WTC11 (cell line): Measurements from ENCODE around the gene ARSJ. TPM values are rescaled to one million over a fixed set of nuclear protein-coding genes. Genes with fewer than 3 reads are reported as not detected.

Experiments
- ATAC-seq: fragments of 200-7000 bp; cut with Tn5 transposase; 2 replicates; pipeline ENCODE4 v1.10.0; 2021; ENCODE audit warnings: mild to moderate bottlenecking, moderate library complexity
- CTCF ChIA-PET: fragments of 300-600 bp; sonication (Branson Sonifier 250); formaldehyde crosslinking; loops from one replicate; lab custom pipeline; 2021; ENCODE audit warnings: antibody characterized with exemption; lab: Charles Lee
- POLR2A ChIA-PET: fragments of 350-600 bp; sonication (Branson Sonifier 250); formaldehyde crosslinking; loops from one replicate; lab custom pipeline; 2021; ENCODE audit warnings: antibody characterized with exemption; lab: Charles Lee
- DNase-seq: peaks from one replicate; pipeline ENCODE4 v3.0.0; 2021; ENCODE audit warnings: low spot score
- H3K27ac Mint-ChIP-seq: 2 replicates; pipeline ENCODE4 v1.8.0; 2021; ENCODE audit warnings: mixed read lengths
- H3K27me3 Mint-ChIP-seq: 2 replicates; pipeline ENCODE4 v1.8.0; 2021; ENCODE audit warnings: low read depth, mild to moderate bottlenecking, moderate library complexity, mixed read lengths
- H3K36me3 Mint-ChIP-seq: 2 replicates; pipeline ENCODE4 v1.8.0; 2021; ENCODE audit warnings: mixed read lengths
- H3K4me1 Mint-ChIP-seq: 2 replicates; pipeline ENCODE4 v1.8.0; 2022; ENCODE audit warnings: mixed read lengths
- H3K4me3 Mint-ChIP-seq: 2 replicates; pipeline ENCODE4 v1.8.0; 2021; ENCODE audit warnings: mild to moderate bottlenecking, moderate library complexity, mixed read lengths
- H3K9me3 Mint-ChIP-seq: 2 replicates; pipeline ENCODE4 v1.8.0; 2021; ENCODE audit warnings: mixed read lengths
- ATF1 ChIP-seq: sonication (generic); formaldehyde crosslinking; IDR thresholded peaks from 2 replicates; pipeline ENCODE4 v1.8.1; 2023; ENCODE audit warnings: mild to moderate bottlenecking, moderate library complexity, missing genetic modification reagents
- ATF3 ChIP-seq: sonication (generic); formaldehyde crosslinking; conservative IDR thresholded peaks from 2 replicates; pipeline ENCODE4 v1.8.1; 2022; ENCODE audit warnings: mild to moderate bottlenecking, missing genetic modification reagents
- CDX4 ChIP-seq: fragments of 250-450 bp; sonication (Bioruptor Pico); IDR thresholded peaks from 2 replicates; pipeline ENCODE4 v1.9.0; 2021; ENCODE audit warnings: moderate library complexity, mild to moderate bottlenecking, inconsistent platforms, borderline replicate concordance
- CREB1 ChIP-seq: sonication (generic); formaldehyde crosslinking; IDR thresholded peaks from 2 replicates; pipeline ENCODE4 v1.8.0; 2023; ENCODE audit warnings: mild to moderate bottlenecking, missing genetic modification reagents
- ELF4 ChIP-seq: sonication (generic); formaldehyde crosslinking; IDR thresholded peaks from 2 replicates; pipeline ENCODE4 v1.8.1; 2022; ENCODE audit warnings: low read depth, mild to moderate bottlenecking, moderate library complexity, missing genetic modification reagents
- ESRRA ChIP-seq: sonication (generic); formaldehyde crosslinking; IDR thresholded peaks from 2 replicates; pipeline ENCODE4 v1.8.1; 2022; ENCODE audit warnings: mild to moderate bottlenecking, missing genetic modification reagents, borderline replicate concordance
- ETV6 ChIP-seq: sonication (generic); formaldehyde crosslinking; IDR thresholded peaks from 2 replicates; pipeline ENCODE4 v1.8.1; 2022; ENCODE audit warnings: mild to moderate bottlenecking, missing genetic modification reagents
- FOXJ3 ChIP-seq: sonication (generic); formaldehyde crosslinking; IDR thresholded peaks from 2 replicates; pipeline ENCODE4 v1.9.0; 2021; ENCODE audit warnings: missing genetic modification reagents, mild to moderate bottlenecking, borderline replicate concordance
- JUN ChIP-seq: sonication (generic); formaldehyde crosslinking; IDR thresholded peaks from 2 replicates; pipeline ENCODE4 v1.8.0; 2023; ENCODE audit warnings: mild to moderate bottlenecking, missing genetic modification reagents
- KAT7 ChIP-seq: sonication (generic); formaldehyde crosslinking; IDR thresholded peaks from 2 replicates; pipeline ENCODE4 v1.8.1; 2023; ENCODE audit warnings: missing genetic modification reagents, mild to moderate bottlenecking, borderline replicate concordance
- NFATC4 ChIP-seq: fragments of 250-450 bp; sonication (Bioruptor Pico); IDR thresholded peaks from 2 replicates; pipeline ENCODE4 v1.9.0; 2021; ENCODE audit warnings: mild to moderate bottlenecking
- PRRX2 ChIP-seq: fragments of 250-450 bp; sonication (Bioruptor Pico); IDR thresholded peaks from 2 replicates; pipeline ENCODE4 v1.8.0; 2021; ENCODE audit warnings: mild to moderate bottlenecking
- SMAD3 ChIP-seq: sonication (generic); formaldehyde crosslinking; IDR thresholded peaks from 2 replicates; pipeline ENCODE4 v1.8.0; 2022; ENCODE audit warnings: missing genetic modification reagents, mild to moderate bottlenecking, borderline replicate concordance
- SOX15 ChIP-seq: fragments of 250-450 bp; sonication (Bioruptor Pico); IDR thresholded peaks from 2 replicates; pipeline ENCODE4 v1.9.0; 2021; ENCODE audit warnings: mild to moderate bottlenecking
- TCF7 ChIP-seq: sonication (generic); formaldehyde crosslinking; IDR thresholded peaks from 2 replicates; pipeline ENCODE4 v1.8.0; 2022; ENCODE audit warnings: mild to moderate bottlenecking, low read depth, missing genetic modification reagents, moderate library complexity
- TEAD4 ChIP-seq: sonication (generic); formaldehyde crosslinking; IDR thresholded peaks from 2 replicates; pipeline ENCODE4 v1.8.0; 2022; ENCODE audit warnings: mild to moderate bottlenecking, missing genetic modification reagents
- ZMAT4 ChIP-seq: fragments of 250-450 bp; sonication (Bioruptor Pico); IDR thresholded peaks from 2 replicates; pipeline ENCODE4 v1.9.0; 2021; ENCODE audit warnings: mild to moderate bottlenecking
- ZNF138 ChIP-seq: sonication (generic); formaldehyde crosslinking; conservative IDR thresholded peaks from 2 replicates; pipeline ENCODE4 v1.8.1; 2022; ENCODE audit warnings: mild to moderate bottlenecking, moderate library complexity, missing genetic modification reagents
- ZNF219 ChIP-seq: sonication (generic); formaldehyde crosslinking; IDR thresholded peaks from 2 replicates; pipeline ENCODE4 v1.8.0; 2023; ENCODE audit warnings: missing genetic modification reagents, mild to moderate bottlenecking, borderline replicate concordance
- ZNF532 ChIP-seq: fragments of 250-450 bp; sonication (Bioruptor Pico); IDR thresholded peaks from 2 replicates; pipeline ENCODE4 v1.9.0; 2021; ENCODE audit warnings: mild to moderate bottlenecking, borderline replicate concordance
- total RNA-seq: library from RNA; stranded (reverse); gene quantifications from 3 replicates; pipeline ENCODE4 v1.2.3, GENCODE V29; 2021
- TF ChIP-seq, protein P1 (sequence below): sonication (generic); formaldehyde crosslinking; IDR thresholded peaks from 2 replicates; pipeline ENCODE4 v1.8.0; 2023; ENCODE audit warnings: missing genetic modification reagents
- TF ChIP-seq, protein P2 (sequence below): sonication (generic); formaldehyde crosslinking; IDR thresholded peaks from 2 replicates; pipeline ENCODE4 v1.8.0; 2022; ENCODE audit warnings: mild to moderate bottlenecking, missing genetic modification reagents

The ARSJ gene
- total RNA-seq, 1 experiment from 2014 or later = 6.6 TPM

DNA sequence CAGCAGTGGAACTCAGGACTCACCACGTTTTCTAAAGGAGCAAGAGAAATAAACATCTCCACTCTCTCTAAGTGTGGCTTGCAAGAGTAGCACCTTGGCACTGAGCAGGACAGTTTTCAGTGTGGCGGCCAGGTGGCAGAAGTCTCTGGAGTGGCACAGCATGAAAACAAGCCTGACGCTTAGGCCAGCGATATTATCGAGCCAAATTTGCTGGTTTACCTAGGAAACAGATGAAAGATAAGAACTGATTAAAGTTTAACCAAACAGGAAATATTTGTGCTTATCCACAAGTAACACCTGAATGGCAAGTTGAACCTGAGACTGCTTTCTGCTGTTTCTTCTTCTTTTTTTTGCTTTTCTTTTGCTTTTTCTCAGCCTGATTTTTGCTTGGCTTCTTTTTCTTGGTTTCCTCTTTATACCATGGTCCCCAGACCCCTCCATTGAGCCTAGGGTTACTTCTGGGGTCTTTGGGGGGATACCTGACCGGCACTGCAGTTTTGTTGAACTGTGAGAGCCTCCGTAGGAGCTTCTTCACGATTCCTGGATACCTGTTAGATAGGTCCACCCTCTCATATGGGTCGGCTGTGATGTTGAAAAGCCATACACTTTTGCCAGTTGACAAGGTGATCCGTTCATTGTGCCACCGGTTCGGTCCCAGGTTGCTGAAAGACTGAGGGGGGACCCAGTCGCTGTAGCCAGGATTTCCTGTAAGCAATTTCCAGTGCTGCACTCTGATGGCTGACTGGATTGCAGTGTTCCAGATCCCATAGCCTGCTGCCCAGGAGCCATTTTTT lies 77.3 kb downstream of the ARSJ start:
- CTCF ChIA-PET = no interaction called here
- DNase-seq = no peak
- TF ChIP-seq ATF3 (CRISPR knock-in tag) (no peak), ESRRA (no peak), PRRX2 (CRISPR knock-in tag) (no peak), ELF4 (CRISPR knock-in tag) (no peak), CREB1 (CRISPR knock-in tag) (no peak)

GRCh38 chr4:113899271-113900070 lies 80.0 kb downstream of the ARSJ start:
- Mint-ChIP-seq H3K27me3 (no peaks in the 10 kb centered on the region), H3K27ac (no peak overlapping the region), H3K4me3 (no peak overlapping the region), H3K4me1 (no peaks in the 10 kb centered on the region), H3K36me3 (no peaks in the 10 kb centered on the region), H3K9me3 (no peaks in the 10 kb centered on the region)
- ATAC-seq (no peak), DNase-seq (no peak)
- ChIA-PET POLR2A (no interaction called here), CTCF (no interaction called here)
- TF ChIP-seq ETV6 (CRISPR knock-in tag) (no peak), ZNF219 (CRISPR knock-in tag) (no peak), FOXJ3 (CRISPR knock-in tag) (no peak), SOX15 (CRISPR knock-in tag) (no peak), ZMAT4 (no peak), ZNF138 (CRISPR knock-in tag) (no peak), ELF4 (CRISPR knock-in tag) (no peak), PRRX2 (CRISPR knock-in tag) (no peak), KAT7 (CRISPR knock-in tag) (no peak), NFATC4 (CRISPR knock-in tag) (no peak), JUN (no peak), TEAD4 (CRISPR knock-in tag) (no peak), SMAD3 (CRISPR knock-in tag) (no peak), ATF1 (CRISPR knock-in tag) (no peak), ZNF532 (CRISPR knock-in tag) (no peak), CDX4 (CRISPR knock-in tag) (no peak), TCF7 (CRISPR knock-in tag) (no peak)
- TF ChIP-seq, protein P1, sequence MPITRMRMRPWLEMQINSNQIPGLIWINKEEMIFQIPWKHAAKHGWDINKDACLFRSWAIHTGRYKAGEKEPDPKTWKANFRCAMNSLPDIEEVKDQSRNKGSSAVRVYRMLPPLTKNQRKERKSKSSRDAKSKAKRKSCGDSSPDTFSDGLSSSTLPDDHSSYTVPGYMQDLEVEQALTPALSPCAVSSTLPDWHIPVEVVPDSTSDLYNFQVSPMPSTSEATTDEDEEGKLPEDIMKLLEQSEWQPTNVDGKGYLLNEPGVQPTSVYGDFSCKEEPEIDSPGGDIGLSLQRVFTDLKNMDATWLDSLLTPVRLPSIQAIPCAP (CRISPR knock-in tag) = no peak
- TF ChIP-seq, protein P2, sequence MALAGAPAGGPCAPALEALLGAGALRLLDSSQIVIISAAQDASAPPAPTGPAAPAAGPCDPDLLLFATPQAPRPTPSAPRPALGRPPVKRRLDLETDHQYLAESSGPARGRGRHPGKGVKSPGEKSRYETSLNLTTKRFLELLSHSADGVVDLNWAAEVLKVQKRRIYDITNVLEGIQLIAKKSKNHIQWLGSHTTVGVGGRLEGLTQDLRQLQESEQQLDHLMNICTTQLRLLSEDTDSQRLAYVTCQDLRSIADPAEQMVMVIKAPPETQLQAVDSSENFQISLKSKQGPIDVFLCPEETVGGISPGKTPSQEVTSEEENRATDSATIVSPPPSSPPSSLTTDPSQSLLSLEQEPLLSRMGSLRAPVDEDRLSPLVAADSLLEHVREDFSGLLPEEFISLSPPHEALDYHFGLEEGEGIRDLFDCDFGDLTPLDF (CRISPR knock-in tag) = no peak

More for the DNA sequence above, 77.3 kb downstream of the ARSJ start:
- H3K4me3 Mint-ChIP-seq = no peak overlapping the region
- POLR2A ChIA-PET = no interaction called here
- no peaks in the 10 kb centered on the region for H3K4me1 Mint-ChIP-seq
- ATAC-seq = no peak
- no peaks in the 10 kb centered on the region for H3K36me3 Mint-ChIP-seq
- no peak overlapping the region; the same call in none of the 2 replicates for H3K27ac Mint-ChIP-seq
- no peaks in the 10 kb centered on the region for H3K9me3 Mint-ChIP-seq
- H3K27me3 Mint-ChIP-seq = no peaks in the 10 kb centered on the region
